K562 (cell line): ENCODE results near the gene PACSIN1. TPM values are rescaled to one million over a fixed set of nuclear protein-coding genes. Genes with fewer than 3 reads are reported as not detected.

ENCODE experiments used
- E2F5 ChIP-seq: sonication (generic); formaldehyde crosslinking; IDR thresholded peaks from 2 replicates; pipeline ENCODE4 v1.8.0; 2022; ENCODE audit warnings: mild to moderate bottlenecking, missing genetic modification reagents
- GTF3C2 ChIP-seq: IDR thresholded peaks from 3 replicates; pipeline ENCODE4 v1.6.1; 2011; ENCODE audit warnings: borderline replicate concordance, mild to moderate bottlenecking, moderate library complexity; ENCODE audit not compliant: insufficient read length; ENCODE audit errors: extremely low read depth
- HNRNPLL ChIP-seq: fragments of 200-400 bp; formaldehyde crosslinking; IDR thresholded peaks from 2 replicates; pipeline ENCODE4 v1.6.1; 2017; ENCODE audit warnings: low read length, low read depth, mild to moderate bottlenecking; ENCODE audit not compliant: poor library complexity, severe bottlenecking
- KLF1 ChIP-seq: fragments of 450-650 bp; IDR thresholded peaks from 2 replicates; pipeline ENCODE4 v1.6.1; 2016; ENCODE audit warnings: missing genetic modification characterization, missing compliant biosample characterization
- MAFF ChIP-seq: IDR thresholded peaks from 2 replicates; pipeline ENCODE4 v1.6.1; 2012; ENCODE audit warnings: low read length, improper control_type of control experiment
- MBD1 ChIP-seq: fragments of 250-450 bp; sonication (Bioruptor Pico); IDR thresholded peaks from 2 replicates; pipeline ENCODE4 v1.8.0; 2022; ENCODE audit warnings: inconsistent platforms
- PTTG1 ChIP-seq: fragments of 450-650 bp; IDR thresholded peaks from 2 replicates; pipeline ENCODE4 v1.6.1; 2016; ENCODE audit warnings: low read depth, mild to moderate bottlenecking, missing genetic modification characterization, missing compliant biosample characterization
- RBM25 ChIP-seq: fragments of 200-400 bp; formaldehyde crosslinking; IDR thresholded peaks from 2 replicates; pipeline ENCODE4 v1.6.1; 2018; ENCODE audit warnings: low read length, low read depth, moderate library complexity; ENCODE audit not compliant: severe bottlenecking
- RFX5 ChIP-seq: IDR thresholded peaks from 2 replicates; pipeline ENCODE4 v1.6.1; 2011; ENCODE audit warnings: low read depth, mild to moderate bottlenecking, improper control_type of control experiment, low read length
- USF1 ChIP-seq: sonication (generic); formaldehyde crosslinking; IDR thresholded peaks from 2 replicates; pipeline ENCODE4 v1.9.0; 2022; ENCODE audit warnings: mild to moderate bottlenecking, missing genetic modification reagents
- VEZF1 ChIP-seq: fragments of 200-800 bp; sonication (Bioruptor generic); IDR thresholded peaks from 2 replicates; pipeline ENCODE4 v1.6.1; 2017; ENCODE audit warnings: missing genetic modification characterization, missing compliant biosample characterization
- ZBTB34 ChIP-seq: fragments of 250-450 bp; sonication (Bioruptor Pico); IDR thresholded peaks from 2 replicates; pipeline ENCODE4 v1.8.0; 2021; ENCODE audit warnings: mild to moderate bottlenecking, moderate library complexity
- ZFP36 ChIP-seq: fragments of 150-350 bp; IDR thresholded peaks from 2 replicates; pipeline ENCODE4 v1.6.1; 2018; ENCODE audit warnings: low read length, low read depth; ENCODE audit not compliant: partially characterized antibody
- ZNF79 ChIP-seq: fragments of 250-450 bp; sonication (Bioruptor Pico); IDR thresholded peaks from 2 replicates; pipeline ENCODE4 v1.4.0; 2020; ENCODE audit warnings: low read depth, mild to moderate bottlenecking, moderate library complexity
- polyA plus RNA-seq, 8 experiments: library from polyadenylated mRNA; depleted of rRNA in 4 of 8; stranded (reverse) in 5 of 8; unstranded in 3 of 8; fragments of >200 nt; fragmentation: Nextera tagmentation in 2 of 8; fragmentation: Illumina TruSeq in 1 of 8; extraction: Ambion mirVana in 2 of 8; extraction: Trizol in 1 of 8; gene quantifications; 2 replicates each; pipeline versions ENCODE4 v1.2.1 to v1.2.3, GENCODE V29; 2011 to 2014; ENCODE audit warnings: inconsistent platforms in 1 of 8, missing spikeins in 1 of 8
- total RNA-seq, 7 experiments: library from RNA; depleted of rRNA in 6 of 7; stranded (reverse); fragments of >200 nt in 6 of 7; fragmentation: Illumina TruSeq in 2 of 7; extraction: Trizol in 2 of 7; gene quantifications; 2 replicates each; pipeline versions ENCODE4 v1.2.1 to v1.2.3, GENCODE V29; 2011 to 2021; ENCODE audit warnings: low replicate concordance in 1 of 7

PACSIN1 gene
- total and polyA plus RNA-seq, 9 of the 15 experiments (the other 6 are each of a cell fraction or from before 2014, with no cell fraction given): 0.01 to 1.7 (median 0.45) TPM

GRCh38 chr6:34519971-34520644 lies 54.2 kb downstream of the PACSIN1 start (continued):
- TF ChIP-seq VEZF1 (CRISPR knock-in tag) (no peak), USF1 (CRISPR knock-in tag) (peak; percentile 11; the same call in 1 of the 2 replicates), E2F5 (CRISPR knock-in tag) (no peak), MBD1 (CRISPR knock-in tag) (no peak), MAFF (no peak), ZNF79 (CRISPR knock-in tag) (no peak), RFX5 (no peak), RBM25 (peak; percentile 45), KLF1 (tag) (no peak), HNRNPLL (no peak), ZFP36 (peak; percentile 71), ZBTB34 (CRISPR knock-in tag) (no peak), PTTG1 (no peak), GTF3C2 (no peak)
